ENCODE measurements around the gene CFAP97D2.
"Not testable (repeated sequence)": the region's sequence is repeated elsewhere in the genome, so short reads cannot be mapped to it uniquely, and the experiment has no call there.

The CFAP97D2 gene

DNA sequence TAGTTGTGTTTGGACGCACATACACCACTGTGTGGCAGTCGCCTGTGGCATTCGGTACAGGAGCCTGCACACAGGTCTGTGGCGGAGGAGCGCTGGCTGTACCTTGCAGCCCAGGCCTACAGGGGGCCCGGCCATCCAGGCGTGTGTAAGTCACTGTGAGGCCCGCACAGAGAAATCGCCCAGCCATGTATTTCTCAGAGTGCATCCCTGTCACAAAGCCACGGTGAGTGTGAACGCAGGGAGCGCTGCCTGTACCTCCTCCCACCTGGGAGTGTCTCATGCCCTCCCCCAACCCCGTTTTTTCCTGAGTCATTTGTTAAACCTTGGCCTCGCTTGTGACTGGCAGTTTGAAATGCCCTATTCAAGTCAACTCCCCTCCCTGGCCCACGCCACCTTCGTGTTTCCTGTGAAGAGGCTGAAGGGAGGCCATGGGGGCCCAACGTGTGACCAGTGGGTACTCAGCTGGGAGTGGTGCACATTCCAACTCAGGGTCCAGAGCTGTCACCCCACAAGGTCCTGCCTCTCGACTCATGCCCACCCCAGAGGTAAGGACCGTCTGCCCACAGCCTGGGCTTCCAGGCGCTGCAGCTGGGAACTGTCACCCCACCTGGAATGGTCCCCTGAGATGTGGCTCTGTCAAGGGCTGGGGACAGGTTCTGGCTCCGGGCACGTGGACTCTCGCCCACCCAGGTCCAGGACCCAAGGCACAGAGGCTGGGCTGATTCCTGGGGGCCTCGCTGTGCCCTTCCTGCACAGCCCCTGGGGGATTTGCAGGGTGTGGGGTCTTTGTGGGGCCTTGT, 35.1 kb upstream of the CFAP97D2 start:
- no peak for DNase-seq

DNA sequence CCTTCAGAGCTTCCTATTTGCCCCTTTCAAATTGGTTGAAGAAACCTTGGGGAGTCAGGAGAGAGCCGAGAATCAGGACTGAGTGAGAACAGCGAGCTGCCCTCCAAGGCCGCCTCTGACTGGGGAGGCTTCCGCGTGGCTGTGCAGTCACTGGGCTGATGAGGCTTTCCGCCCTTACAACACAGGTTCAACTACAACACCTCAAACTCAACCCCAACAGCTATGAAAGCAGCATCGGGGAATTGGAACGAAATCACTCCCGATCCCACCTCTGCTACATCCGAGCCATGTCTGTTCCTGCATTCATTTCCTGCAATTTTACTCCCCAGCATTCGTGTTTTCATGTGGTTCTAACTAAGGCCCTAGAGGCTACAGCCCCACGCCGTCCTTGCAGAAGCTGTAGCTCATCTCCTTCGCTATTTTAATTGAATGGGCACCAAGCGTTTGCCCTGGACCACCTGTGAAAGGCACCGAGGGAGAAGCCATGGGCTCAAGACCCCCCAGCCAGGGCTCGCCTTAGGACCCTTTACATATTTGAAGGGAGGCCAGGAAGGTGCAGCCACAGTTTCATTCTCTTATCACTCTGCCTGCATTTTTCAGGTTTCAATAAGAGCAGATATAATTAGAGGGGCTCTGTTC, 34.3 kb upstream of the CFAP97D2 start:
- DNase-seq: no peak

DNA sequence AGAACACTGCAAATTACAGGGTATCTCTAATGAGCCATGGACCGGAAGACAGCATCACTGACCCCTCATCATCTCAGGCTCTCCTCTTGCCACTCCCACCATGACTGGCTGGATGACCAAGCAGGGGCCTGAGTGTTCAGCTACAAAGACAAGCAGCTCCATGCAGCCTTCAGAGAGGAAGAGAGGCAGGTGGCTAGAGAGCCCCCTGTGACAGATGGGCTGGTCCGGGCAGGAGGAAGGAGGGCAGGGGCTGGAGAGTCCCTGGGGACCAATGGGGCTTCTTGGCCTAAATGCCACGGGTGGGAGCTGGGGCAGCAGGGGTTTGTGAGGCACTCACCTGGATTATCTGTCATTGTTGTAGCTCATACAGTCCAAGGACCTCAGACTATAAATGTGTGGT, 33.8 kb upstream of the CFAP97D2 start:
- no peak for DNase-seq

DNA sequence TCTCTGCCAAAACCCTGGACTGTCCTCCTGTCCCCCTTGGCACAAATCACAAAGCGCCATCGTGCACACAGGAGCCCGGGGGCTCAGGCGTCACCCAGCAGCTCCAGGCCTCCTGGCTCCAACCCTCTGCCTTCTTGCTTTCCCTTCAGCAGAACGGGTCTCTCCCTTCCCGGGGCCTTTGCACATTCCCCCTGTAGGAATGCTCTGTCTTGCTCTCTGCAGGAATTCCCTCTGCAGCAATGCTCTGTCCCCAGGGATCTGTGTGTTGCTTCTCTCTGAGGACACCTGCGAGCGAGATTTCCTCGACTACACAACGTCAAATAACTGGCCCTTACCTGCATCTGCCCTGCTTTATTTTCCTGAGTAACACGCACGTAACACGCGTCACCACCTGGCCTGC, 33.3 kb upstream of the CFAP97D2 start:
- no peak for DNase-seq

DNA sequence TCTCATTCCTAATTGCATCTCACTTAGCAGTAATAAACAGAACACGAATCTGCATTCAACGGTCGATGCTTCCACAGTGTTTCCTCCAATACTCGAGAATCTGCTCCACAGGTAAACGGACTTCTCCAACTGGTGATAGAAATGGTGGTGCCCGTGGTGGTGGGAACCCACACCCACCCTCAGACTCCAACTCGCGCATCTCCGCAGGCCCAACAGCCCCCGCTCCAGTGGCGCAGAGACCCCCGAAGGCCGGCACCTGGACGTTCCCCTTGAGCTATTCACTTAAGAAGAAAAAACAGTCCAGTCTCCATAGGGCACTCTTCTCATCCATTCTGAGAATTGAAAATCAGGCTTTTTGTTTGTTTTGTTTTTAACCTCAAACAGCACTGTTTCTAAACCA, 32.9 kb upstream of the CFAP97D2 start:
- DNase-seq: no peak

DNA sequence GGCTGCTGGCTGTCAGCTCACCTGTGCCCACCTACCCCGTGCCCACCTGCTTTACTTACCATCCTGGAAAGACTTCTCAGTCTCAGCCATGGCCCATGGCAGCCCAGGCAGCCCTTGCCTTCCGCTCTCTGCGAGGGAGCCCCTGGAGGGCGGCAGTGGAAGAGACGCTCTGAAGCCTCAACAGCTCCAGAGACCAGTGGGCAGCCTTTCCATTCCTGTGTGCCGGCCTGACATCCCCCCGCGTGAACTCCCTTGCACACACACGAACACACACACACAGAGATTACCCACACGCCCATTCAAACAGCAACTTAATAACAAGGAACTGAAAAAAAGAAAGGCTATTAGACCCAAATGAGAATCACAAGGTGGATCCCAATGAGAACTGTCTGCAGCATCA, 32.4 kb upstream of the CFAP97D2 start:
- DNase-seq: no peak

DNA sequence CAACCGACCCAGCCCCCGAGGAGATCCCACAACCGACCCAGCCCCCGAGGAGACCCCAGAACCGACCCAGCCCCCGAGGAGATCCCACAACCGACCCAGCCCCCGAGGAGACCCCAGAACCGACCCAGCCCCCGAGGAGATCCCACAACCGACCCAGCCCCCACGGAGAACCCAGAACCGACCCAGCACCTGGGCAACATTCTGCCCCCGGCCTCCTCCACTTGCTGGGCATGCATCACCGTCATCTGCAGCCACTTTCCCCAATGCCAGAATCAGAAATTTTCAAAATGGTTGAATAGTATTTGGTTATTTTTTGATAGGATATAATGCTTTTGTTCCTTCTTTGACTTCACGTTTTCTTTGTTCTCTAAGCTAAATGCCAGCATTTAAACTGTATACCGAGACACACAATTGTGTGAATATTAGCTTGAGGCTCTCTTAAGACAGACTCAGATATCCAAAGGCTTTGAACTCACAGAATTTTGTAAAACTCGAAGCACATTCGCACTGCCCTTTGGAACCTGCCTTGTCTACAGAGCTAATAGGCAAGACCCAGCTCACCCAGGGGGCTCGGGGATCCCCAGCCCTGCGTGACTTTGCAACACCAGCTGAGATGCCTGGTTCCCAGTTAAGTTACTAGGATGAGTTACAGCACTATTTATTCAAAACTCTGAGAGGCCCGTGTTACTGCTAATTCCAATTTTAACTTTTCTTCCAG, 31.1 kb upstream of the CFAP97D2 start:
- DNase-seq: no peak

DNA sequence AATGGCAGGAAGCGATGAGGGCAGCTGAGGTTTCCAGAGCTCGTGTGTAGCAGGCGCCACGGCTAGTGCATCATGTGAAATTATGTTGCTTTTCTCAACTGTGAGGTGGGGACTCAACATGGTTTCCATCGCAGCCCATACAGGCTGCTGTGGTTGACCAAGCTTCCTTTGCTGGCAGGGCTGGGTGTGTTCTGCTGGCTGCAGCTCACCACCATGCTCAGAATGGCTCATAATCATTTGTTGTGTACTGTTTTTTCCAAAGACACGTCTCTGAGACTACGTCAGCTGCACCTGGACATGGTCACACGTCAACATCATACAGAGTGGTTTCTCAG, 30.6 kb upstream of the CFAP97D2 start:
- no peak for DNase-seq

DNA sequence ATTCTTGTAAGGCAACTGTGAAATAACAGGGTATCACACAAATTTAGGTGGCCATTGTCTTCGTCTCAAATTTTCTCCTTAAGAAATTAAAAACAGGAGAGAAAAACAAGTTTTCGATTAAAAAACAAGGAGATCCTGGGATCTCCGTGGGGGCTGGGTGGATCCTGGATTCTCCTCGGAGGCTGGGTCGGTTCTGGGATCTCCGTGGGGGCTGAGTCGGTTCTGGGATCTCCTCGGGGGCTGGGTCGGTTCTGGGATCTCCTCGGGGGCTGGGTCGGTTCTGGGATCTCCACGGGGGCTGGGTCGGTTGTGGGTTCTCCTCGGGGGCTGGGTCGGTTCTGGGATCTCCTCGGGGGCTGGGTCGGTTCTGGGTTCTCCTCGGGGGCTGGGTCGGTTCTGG, 30.2 kb upstream of the CFAP97D2 start:
- not testable (repeated sequence) for DNase-seq

DNA sequence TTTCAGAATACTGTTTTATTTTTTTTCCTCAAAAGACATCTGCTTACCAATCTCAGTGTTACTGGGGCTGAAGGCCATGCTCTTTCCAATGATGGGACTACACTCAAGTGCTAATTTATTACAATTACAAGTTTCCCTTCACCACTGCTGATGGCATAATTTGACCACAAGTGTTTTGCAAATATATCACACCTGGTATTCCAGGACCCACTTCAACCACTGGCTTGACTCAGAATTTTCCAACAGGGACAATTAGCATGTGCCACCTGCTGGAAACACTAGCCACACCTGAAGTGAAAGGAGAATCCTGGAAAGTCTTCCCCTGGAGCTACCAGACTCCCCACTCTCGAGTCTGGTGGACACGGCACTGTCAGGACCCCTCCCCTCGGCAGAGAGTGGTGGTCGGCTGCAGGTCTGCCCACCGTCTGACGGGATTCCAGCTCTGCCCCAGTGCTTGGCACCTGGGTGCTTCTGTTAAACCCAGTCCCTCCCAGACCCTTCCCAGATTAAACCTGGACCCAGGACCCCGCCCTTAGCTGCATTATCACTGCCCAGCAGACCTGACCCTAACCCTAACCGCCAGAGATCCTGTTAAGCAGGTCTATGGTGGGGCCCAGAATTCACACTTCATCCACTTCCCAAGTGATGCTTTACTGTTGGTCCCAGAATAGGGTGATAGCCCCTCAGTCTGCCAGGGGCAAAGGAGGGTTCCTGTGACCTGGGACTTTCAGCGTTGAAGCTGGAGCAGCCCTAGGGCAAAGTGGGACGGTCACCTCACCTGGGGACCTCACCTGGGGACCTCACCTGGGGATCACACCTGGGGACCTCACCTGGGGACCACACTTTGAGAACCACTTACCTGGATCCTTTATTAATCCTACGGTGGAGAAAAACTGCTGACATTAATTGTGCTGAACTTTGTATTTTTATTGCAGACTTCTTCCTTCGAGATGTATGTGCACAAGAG, 29.0 kb upstream of the CFAP97D2 start:
- DNase-seq: no peak

DNA sequence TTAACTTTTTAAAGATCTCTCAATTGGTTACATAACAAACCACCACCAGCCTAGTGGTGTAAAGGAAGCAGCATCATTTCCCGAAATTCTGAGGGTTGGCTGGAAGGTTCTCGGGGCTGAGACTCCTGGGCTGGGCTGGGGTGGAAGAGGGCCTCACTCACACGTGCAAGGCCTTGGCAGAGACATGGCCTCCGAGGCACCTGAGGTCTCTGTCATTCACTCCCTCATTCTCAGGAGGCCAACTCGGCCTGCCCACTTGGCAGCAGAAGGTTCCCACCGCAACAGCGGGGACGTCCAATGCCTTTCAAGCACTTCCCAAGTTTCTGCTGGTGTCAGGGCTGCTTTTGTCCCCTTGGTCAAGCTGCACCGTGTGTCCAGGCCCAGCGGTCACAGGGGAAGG, 28.0 kb upstream of the CFAP97D2 start:
- no peak for DNase-seq

DNA sequence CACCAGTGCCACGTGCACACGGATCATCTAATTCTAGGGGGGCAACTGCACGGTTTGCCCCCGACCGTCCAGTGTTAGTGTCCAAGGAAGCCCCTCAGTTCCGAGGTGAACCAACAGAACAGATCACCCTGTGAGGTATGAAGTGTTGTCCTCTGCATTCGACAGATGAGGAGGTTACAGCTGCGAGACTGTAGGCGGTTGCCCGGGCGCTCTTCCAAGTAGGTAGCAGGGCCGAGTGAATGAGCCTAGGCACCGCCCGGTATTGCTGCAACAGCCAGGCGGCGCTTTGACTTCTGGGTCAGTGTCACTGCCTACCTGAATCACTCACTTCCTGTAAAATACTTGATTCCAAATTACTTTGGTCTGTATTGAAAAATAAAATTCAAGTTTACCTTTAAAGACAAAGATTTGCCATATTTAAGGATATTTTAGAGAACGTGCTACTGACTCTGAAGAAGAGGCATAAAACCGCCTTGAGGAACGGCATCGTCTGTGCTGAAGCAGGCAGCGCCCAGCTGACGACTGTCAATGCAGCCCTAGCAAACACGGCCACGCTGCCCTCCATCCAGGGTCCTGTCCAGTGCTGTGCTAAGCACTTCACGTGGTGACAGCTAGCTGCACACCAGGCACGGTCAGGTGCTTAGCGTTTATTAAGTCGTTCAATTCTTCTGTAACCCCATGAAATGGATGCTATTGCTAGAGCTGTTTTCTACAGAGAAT, 27.3 kb upstream of the CFAP97D2 start:
- no peak for DNase-seq

DNA sequence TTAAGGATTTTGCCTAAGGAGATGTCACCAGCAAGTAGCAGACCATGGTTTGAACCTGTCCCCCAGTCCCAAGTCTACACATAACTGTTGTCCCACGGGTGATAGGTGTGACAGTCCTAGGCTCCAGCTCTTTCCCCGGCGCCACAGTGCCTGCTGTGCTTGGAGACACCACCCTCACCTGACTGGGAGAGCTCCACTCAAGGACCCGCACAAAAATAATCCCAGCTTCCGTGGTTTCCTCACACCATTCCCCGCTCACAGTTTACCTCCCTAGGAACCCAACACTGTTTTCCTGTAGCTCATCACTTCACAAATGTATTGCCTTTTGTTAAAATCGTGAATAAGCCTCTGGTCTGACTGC, 26.8 kb upstream of the CFAP97D2 start:
- DNase-seq: no peak

DNA sequence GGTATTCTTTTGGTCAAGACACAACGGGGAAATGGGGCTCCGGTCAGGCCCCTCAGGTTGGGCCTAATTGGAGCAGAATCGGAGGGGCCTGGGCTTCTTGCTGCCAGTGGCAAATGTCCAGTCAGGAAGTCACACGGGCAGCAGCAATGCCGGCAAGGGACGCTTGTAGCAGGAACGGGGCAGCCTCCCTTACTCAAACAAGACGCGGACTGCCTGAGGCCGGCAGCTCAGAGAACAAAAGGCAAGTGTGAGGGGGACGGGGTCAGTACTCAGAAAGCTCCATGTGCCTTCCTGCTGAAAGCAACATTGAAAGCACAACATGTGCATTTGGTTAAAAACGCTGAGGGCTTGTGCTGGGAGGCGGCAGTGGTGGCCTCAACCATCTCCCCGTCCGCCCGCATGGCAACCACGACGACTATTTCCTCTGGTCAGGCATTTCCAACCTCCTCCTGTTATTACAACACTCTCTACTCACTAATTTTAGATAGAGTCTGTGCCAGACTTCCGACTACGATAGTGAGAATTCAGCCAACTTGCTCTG, 26.2 kb upstream of the CFAP97D2 start:
- no peak for DNase-seq

DNA sequence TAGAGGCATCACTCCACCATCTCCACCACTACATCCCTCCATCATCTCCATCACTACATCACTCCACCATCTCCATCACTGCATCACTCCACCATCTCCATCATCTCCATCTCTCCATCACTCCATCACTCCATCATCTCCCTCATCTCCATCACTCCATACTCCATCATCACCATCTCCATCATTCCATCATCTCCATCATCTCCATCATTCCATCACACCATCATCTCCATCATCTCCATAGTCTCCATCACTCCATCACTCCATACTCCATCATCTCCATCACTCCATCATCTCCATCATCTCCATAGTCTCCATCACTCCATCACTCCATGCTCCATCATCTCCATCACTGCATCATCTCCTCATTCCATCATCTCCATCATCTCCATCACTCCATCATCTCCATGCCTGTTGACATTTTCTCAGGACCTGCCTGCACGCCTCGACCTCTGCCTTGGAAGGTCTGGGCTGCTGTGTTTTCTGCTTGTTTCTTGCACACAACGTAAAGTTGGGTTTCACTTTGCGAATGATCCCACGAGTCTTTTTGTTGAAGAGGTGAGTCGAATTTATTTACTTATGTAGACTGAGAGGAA, 25.5 kb upstream of the CFAP97D2 start:
- DNase-seq: no peak

DNA sequence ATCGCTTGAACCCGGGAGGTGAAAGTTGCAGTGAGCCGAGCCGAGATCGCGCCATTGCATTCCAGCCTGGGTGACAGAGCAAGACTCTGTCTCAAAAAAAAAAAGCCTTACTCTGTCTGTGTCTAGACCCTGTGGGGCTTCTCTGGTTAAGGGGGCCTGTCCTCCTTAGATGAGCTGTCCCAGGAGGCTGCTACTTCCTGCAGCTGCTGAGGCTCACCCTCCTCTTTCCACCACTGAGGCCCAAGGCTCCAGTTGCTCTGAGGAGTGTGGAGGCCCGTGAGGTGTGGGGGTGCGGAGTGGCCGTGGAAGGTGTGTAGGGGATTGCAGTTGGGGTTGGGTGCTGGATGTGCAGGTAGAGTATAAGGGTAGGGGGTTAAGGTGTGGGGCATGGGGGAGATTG, 24.6 kb upstream of the CFAP97D2 start:
- no peak for DNase-seq

DNA sequence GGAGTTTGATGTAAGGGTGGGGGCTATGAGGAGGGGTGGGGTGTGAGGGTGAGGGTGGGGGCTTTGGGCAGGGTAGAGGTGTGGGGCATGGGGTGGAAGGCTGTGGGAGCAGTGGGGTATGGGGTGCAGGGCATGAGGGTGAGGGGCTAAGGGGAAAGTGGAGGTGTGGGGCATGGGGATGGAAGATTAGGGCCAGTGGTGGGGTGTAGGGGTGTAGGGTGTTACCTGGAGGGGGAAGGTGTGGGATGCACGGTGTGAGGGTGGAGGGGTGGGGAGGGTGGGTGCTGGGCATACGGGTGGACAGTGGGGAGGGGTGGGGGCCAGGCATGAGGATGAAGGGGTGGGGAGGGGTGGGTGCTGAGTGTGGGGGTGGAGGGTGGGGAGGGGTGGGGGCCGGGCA, 23.7 kb upstream of the CFAP97D2 start:
- DNase-seq: no peak

DNA sequence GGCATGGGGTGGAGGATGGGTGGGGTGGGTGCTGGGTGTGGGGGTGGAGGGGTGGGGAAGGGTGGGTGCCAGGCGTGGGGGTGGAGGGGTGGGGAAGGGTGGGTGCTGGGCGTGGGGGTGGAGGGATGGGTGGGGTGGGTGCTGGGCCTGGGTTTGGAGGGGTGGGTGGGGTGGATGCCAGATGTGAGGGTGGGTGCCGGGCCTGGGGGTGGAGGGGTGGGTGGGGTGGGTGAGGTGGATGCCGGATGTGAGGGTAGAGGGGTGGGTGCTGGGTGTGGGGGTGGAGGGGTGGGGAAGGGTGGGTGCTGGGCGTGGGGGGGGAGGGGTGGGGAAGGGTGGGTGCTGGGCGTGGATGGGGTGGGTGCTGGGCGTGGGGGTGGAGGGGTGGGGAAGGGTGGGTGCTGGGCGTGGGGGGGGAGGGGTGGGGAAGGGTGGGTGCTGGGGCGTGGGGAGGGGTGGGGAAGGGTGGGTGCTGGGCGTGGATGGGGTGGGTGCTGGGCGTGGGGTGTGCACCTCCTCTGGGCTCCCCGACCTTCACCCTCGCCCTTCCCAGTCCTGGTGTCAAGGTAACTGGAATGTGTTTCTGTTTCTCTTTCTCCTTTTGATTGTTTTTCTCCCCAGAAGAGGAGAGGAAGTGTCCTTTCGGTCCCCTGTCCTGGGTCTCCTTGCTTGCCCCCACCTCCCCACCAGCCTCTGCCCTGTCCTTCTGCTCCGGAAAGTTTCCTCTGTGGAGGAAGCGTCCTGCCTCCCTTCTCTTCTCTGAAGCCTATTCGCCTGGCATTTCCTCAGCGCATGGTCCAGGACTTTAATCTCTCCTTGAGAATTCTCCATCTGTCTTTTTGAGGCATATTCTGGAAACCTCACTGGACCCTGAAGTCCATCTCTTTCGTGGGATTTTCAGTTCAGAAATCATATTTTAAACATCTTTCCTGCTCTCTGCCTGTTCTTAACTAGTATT, 22.9 kb upstream of the CFAP97D2 start:
- DNase-seq: no peak

DNA sequence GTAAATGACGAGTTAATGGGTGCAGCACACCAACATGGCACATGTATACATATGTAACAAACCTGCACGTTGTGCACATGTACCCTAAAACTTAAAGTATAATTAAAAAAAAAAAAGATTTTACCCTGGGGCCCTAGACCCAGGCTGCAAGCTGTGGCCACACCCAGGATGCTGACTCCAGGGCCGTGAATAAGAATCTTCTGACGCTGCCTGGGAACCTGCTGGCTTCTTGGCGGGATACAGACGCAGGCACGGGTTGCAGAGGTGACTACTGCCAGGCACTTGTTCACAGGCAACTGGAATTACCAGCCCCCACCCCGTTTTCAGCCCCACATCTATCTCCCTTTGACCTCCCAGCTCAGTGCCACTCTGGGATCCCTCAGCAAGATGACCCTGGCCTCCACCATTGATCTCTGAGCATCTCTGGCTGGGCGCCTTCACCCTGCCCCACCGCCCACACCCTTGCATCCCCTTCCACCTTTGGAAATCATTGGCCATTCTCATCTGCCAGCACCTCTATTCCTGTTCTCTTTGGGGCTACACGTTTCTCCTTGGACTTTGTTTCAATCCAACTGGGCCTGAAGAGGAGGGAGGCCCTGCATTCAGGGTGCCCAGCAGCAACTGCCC, 21.1 kb upstream of the CFAP97D2 start:
- no peak for DNase-seq

Measured in amniotic stem cell (primary cell).